IgD-negative memory B cell (primary cell): Measurements from ENCODE around the gene MYBPH. TPM values are rescaled to one million over a fixed set of nuclear protein-coding genes. Genes with fewer than 3 reads are reported as not detected.

Source experiments
- H3K27ac Mint-ChIP-seq, 3 donors: one replicate each; pipeline ENCODE4 v1.8.0; 2020 to 2022; ENCODE audit warnings: mild to moderate bottlenecking in 3 of 3, mixed read lengths in 3 of 3, moderate library complexity in 1 of 3
- H3K27me3 Mint-ChIP-seq: one replicate; pipeline ENCODE4 v1.8.0; 2021; ENCODE audit warnings: mixed read lengths
- H3K36me3 Mint-ChIP-seq: one replicate; pipeline ENCODE4 v1.8.0; 2020; ENCODE audit warnings: mild to moderate bottlenecking, mixed read lengths
- H3K4me1 Mint-ChIP-seq, 3 donors: one replicate each; pipeline ENCODE4 v1.8.0; 2020 to 2022; ENCODE audit warnings: mixed read lengths in 3 of 3, mild to moderate bottlenecking in 1 of 3
- H3K4me3 Mint-ChIP-seq, 4 donors: one replicate each; pipeline ENCODE4 v1.8.0; 2020 to 2022; ENCODE audit warnings: mild to moderate bottlenecking in 4 of 4, mixed read lengths in 4 of 4, moderate library complexity in 3 of 4
- H3K9me3 Mint-ChIP-seq, 3 donors: one replicate each; pipeline ENCODE4 v1.8.0; 2020 to 2021; ENCODE audit warnings: mixed read lengths in 3 of 3, mild to moderate bottlenecking in 1 of 3
- polyA plus RNA-seq: library from polyadenylated mRNA; unstranded; fragments of 300-500 nt; fragmentation: Illumina TruSeq; gene quantifications from one replicate; pipeline ENCODE4 v1.2.3, GENCODE V29; 2021

Gene MYBPH
- polyA plus RNA-seq, 1 donor from 2014 or later, result not detected

GRCh38 chr1:203168256-203168786 is 7.3 kb downstream of the MYBPH start:
- Mint-ChIP-seq H3K27ac (peak overlapping the region in 1 of 3 donors; percentile 74), H3K9me3 (no peaks in the 10 kb centered on the region), H3K4me1 (no peaks in the 10 kb centered on the region), H3K36me3 (no peaks in the 10 kb centered on the region), H3K4me3 (no peak overlapping the region), H3K27me3 (peaks cover 21% of the 10 kb centered on the region)

GRCh38 chr1:203167913-203168200 is 7.8 kb downstream of the MYBPH start:
- H3K27ac Mint-ChIP-seq, result no peak overlapping the region
- no peaks in the 10 kb centered on the region for H3K36me3 Mint-ChIP-seq
- H3K9me3 Mint-ChIP-seq, result no peaks in the 10 kb centered on the region
- no peaks in the 10 kb centered on the region for H3K4me1 Mint-ChIP-seq
- no peak overlapping the region for H3K4me3 Mint-ChIP-seq
- H3K27me3 Mint-ChIP-seq, result peaks cover 21% of the 10 kb centered on the region

DNA sequence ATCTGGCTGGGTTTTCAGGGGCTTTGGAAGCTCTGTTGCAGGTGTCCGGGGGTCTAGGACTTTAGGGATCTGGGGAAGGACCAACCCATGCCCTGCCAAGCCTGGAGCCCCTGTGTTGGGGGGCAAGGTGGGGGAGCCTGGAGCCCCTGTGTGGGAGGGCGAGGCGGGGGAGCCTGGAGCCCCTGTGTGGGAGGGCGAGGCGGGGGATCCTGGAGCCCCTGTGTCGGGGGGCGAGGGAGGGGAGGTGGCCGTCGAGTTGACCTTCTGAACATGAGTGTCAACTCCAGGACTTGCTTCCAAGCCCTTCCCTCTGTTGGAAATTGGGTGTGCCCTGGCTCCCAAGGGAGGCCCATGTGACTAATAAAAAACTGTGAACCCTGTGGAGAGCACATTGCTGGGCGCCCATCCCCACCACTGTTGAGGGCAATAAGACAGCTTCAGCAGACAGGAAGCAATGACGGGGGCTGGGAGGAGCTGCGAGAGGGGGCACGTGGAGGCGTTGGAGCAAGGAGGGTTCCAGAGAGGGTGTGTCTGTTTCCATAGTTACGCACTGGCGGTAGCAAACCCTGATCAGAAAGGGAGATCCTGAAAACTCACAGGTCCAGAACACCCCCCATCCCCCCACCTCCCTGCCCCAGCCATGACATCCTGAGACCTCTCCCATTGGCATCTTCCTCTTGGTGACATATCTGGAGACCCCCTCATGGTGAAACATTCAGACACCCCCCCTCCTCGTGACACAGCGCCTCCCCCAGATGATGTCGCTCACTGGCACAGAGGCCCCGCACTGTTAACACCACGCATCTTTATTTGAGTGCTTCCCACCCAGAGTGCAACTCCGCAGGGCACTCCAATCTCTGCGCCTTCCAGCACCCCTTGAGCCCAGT is 8.4 kb downstream of the MYBPH start:
- no peaks in the 10 kb centered on the region for H3K9me3 Mint-ChIP-seq
- no peaks in the 10 kb centered on the region for H3K36me3 Mint-ChIP-seq
- no peak overlapping the region for H3K4me3 Mint-ChIP-seq
- peaks cover 22% of the 10 kb centered on the region for H3K27me3 Mint-ChIP-seq
- H3K27ac Mint-ChIP-seq, result no peak overlapping the region
- peaks cover 0 to 1% (median 0%) of the 10 kb centered on the region in 3 donors for H3K4me1 Mint-ChIP-seq

DNA sequence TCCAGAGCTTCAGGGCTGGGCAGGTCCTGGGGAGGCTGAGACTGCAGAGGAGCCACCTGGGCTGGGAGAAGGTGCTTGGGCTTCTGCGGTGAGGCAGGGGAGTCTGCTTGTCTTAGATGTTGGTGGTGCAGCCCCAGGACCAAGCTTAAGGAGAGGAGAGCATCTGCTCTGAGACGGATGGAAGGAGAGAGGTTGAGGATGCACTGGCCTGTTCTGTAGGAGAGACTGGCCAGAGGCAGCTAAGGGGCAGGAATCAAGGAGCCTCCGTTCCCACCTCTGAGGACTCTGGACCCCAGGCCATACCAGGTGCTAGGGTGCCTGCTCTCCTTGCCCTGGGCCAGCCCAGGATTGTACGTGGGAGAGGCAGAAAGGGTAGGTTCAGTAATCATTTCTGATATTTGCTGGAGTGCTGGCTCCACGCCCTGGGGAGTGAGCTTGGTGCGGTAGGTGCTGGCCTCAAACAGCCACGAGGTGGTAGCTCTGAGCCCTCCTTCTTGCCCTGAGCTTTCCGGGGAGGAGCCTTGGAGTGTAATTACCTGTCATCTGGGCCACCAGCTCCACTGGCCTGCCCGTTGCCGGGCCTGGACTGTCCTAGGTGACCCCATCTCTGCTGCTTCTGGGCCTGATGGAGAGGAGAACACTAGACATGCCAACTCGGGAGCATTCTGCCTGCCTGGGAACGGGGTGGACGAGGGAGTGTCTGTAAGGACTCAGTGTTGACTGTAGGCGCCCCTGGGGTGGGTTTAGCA is 9.3 kb downstream of the MYBPH start:
- H3K27ac Mint-ChIP-seq, result peak overlapping the region in 2 of 3 donors; percentile 40 to 91
- H3K27me3 Mint-ChIP-seq, result peaks cover 24% of the 10 kb centered on the region
- H3K36me3 Mint-ChIP-seq, result no peaks in the 10 kb centered on the region
- H3K4me3 Mint-ChIP-seq, result no peak overlapping the region
- no peaks in the 10 kb centered on the region for H3K9me3 Mint-ChIP-seq
- peaks cover 0 to 1% (median 0%) of the 10 kb centered on the region in 3 donors for H3K4me1 Mint-ChIP-seq

DNA sequence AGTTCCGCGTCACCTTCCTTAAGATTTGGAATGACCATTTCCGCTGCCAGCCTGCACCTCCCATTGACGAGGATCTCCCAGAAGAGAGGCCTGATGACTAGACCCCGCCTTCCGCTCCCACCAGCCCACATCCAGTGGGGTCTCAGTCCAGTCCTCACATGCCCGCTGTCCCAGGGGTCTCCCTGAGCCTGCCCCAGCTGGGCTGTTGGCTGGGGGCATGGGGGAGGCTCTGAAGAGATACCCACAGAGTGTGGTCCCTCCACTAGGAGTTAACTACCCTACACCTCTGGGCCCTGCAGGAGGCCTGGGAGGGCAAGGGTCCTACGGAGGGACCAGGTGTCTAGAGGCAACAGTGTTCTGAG is 9.8 kb downstream of the MYBPH start:
- no peaks in the 10 kb centered on the region for H3K36me3 Mint-ChIP-seq
- peaks cover 27% of the 10 kb centered on the region for H3K27me3 Mint-ChIP-seq
- no peaks in the 10 kb centered on the region for H3K9me3 Mint-ChIP-seq
- peak overlapping the region in 1 of 3 donors; percentile 91 for H3K27ac Mint-ChIP-seq
- H3K4me3 Mint-ChIP-seq, result peak overlapping the region in 1 of 4 donors; percentile 45
- peaks cover 0 to 1% (median 0%) of the 10 kb centered on the region in 3 donors for H3K4me1 Mint-ChIP-seq

DNA sequence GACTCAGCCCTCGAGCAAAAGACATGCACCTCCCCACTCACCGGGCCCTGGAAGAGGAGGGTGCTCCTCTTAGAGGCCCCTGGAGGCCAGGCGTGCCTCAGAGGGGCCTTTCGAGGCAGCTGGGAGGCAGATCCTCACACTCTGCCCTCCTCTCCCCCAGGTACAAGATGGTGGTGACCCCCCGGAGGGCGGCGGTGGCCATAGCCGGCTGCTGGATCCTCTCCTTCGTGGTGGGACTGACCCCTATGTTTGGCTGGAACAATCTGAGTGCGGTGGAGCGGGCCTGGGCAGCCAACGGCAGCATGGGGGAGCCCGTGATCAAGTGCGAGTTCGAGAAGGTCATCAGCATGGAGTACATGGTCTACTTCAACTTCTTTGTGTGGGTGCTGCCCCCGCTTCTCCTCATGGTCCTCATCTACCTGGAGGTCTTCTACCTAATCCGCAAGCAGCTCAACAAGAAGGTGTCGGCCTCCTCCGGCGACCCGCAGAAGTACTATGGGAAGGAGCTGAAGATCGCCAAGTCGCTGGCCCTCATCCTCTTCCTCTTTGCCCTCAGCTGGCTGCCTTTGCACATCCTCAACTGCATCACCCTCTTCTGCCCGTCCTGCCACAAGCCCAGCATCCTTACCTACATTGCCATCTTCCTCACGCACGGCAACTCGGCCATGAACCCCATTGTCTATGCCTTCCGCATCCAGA is 10.4 kb downstream of the MYBPH start:
- Mint-ChIP-seq H3K4me1 (peaks cover 0 to 1% (median 0%) of the 10 kb centered on the region in 3 donors), H3K36me3 (no peaks in the 10 kb centered on the region), H3K9me3 (no peaks in the 10 kb centered on the region), H3K4me3 (peak overlapping the region in 1 of 4 donors; percentile 45), H3K27ac (no peak overlapping the region), H3K27me3 (peaks cover 27% of the 10 kb centered on the region)

- Mint-ChIP-seq H3K27me3 (peaks cover 27% of the 10 kb centered on the region), H3K27ac (peak overlapping the region in 1 of 3 donors; percentile 13), H3K4me3 (no peak overlapping the region), H3K9me3 (no peaks in the 10 kb centered on the region), H3K36me3 (no peaks in the 10 kb centered on the region), H3K4me1 (peaks cover 0 to 1% (median 0%) of the 10 kb centered on the region in 3 donors)
These were observed 11.6 kb downstream of the MYBPH start for GRCh38 chr1:203163891-203164635.

GRCh38 chr1:203162403-203162802 is 13.2 kb downstream of the MYBPH start:
- peaks cover 27% of the 10 kb centered on the region for H3K27me3 Mint-ChIP-seq
- peaks cover 0 to 10% (median 4%) of the 10 kb centered on the region in 3 donors for H3K9me3 Mint-ChIP-seq
- no peaks in the 10 kb centered on the region for H3K36me3 Mint-ChIP-seq
- peaks cover 0 to 1% (median 0%) of the 10 kb centered on the region in 3 donors for H3K4me1 Mint-ChIP-seq
- H3K27ac Mint-ChIP-seq, result no peak overlapping the region
- no peak overlapping the region for H3K4me3 Mint-ChIP-seq

GRCh38 chr1:203161703-203162102 is 13.9 kb downstream of the MYBPH start:
- Mint-ChIP-seq H3K9me3 (peaks cover 0 to 10% (median 4%) of the 10 kb centered on the region in 3 donors), H3K4me1 (peaks cover 0 to 1% (median 0%) of the 10 kb centered on the region in 3 donors), H3K4me3 (no peak overlapping the region), H3K36me3 (no peaks in the 10 kb centered on the region), H3K27me3 (peaks cover 26% of the 10 kb centered on the region), H3K27ac (no peak overlapping the region)

DNA sequence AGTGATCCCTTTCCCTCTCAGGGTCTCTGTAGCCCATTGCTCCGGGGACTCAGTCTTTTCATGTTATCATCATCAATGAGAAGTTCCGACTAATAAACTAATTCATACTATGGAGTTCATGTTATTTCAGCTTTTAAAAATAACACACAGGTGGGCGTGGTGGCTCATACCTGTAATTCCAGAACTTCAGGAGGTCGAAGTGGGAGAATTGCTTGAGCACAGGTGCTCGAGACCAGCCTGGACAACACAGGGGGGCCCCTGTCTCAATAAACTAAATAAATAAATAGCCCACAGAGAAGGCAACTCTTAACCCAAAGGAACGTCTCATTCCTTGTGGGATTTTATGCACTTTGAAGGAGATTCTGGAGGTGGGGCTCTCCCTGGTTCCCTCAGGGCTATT is 14.5 kb downstream of the MYBPH start:
- H3K9me3 Mint-ChIP-seq, result peaks cover 0 to 10% (median 4%) of the 10 kb centered on the region in 3 donors
- H3K27me3 Mint-ChIP-seq, result peaks cover 26% of the 10 kb centered on the region
- H3K36me3 Mint-ChIP-seq, result no peaks in the 10 kb centered on the region
- no peak overlapping the region for H3K4me3 Mint-ChIP-seq
- H3K4me1 Mint-ChIP-seq, result peaks cover 0 to 1% (median 0%) of the 10 kb centered on the region in 3 donors
- H3K27ac Mint-ChIP-seq, result no peak overlapping the region

DNA sequence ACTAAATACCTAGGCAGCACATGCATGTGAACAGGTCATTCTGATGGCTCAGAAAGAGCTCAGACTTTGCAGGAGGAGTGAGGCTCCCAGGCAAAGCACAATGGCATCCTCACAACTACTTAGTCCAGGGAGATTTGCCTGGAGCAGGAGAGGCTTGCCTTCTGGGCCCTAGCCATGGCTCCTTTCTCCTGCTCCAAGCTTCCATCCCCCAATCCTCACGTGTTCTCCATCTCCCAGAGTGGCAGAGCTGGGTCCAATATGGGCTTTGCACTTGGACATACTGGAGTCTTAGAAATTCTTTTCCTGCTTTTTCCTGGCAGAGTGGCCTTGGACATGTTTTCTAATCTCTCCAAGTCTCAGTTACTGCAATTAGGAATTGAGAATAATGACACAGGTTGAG is 15.8 kb downstream of the MYBPH start:
- H3K27me3 Mint-ChIP-seq, result peaks cover 20% of the 10 kb centered on the region
- peaks cover 0 to 10% (median 4%) of the 10 kb centered on the region in 3 donors for H3K9me3 Mint-ChIP-seq
- H3K4me1 Mint-ChIP-seq, result peaks cover 0 to 1% (median 0%) of the 10 kb centered on the region in 3 donors
- H3K36me3 Mint-ChIP-seq, result no peaks in the 10 kb centered on the region
- no peak overlapping the region for H3K4me3 Mint-ChIP-seq
- H3K27ac Mint-ChIP-seq, result peak overlapping the region in 1 of 3 donors; percentile 14

- Mint-ChIP-seq H3K4me3 (peak overlapping the region in 1 of 4 donors; percentile 0), H3K36me3 (no peaks in the 10 kb centered on the region), H3K27me3 (peaks cover 19% of the 10 kb centered on the region), H3K9me3 (peaks cover 0 to 10% (median 4%) of the 10 kb centered on the region in 3 donors), H3K4me1 (peaks cover 0 to 1% (median 0%) of the 10 kb centered on the region in 3 donors), H3K27ac (peak overlapping the region in 1 of 3 donors; percentile 14)
These were observed 16.5 kb downstream of the MYBPH start for GRCh38 chr1:203158960-203159665.

- Mint-ChIP-seq H3K27ac (no peak overlapping the region), H3K4me3 (no peak overlapping the region), H3K9me3 (peaks cover 0 to 10% (median 4%) of the 10 kb centered on the region in 3 donors), H3K27me3 (peaks cover 15% of the 10 kb centered on the region), H3K4me1 (peaks cover 0 to 1% (median 0%) of the 10 kb centered on the region in 3 donors), H3K36me3 (no peaks in the 10 kb centered on the region)
These were observed 17.2 kb downstream of the MYBPH start for GRCh38 chr1:203158423-203158822.

GRCh38 chr1:203156280-203156679 is 19.3 kb downstream of the MYBPH start:
- Mint-ChIP-seq H3K36me3 (no peaks in the 10 kb centered on the region), H3K4me3 (no peak overlapping the region), H3K27me3 (peaks cover 15% of the 10 kb centered on the region), H3K27ac (no peak overlapping the region), H3K9me3 (peaks cover 0 to 10% (median 4%) of the 10 kb centered on the region in 3 donors), H3K4me1 (no peaks in the 10 kb centered on the region)
